Measurements from ENCODE around the gene LPO.

LPO gene

GRCh38 chr17:58229384-58229783 lies 9.0 kb upstream of the LPO start:
- TF ChIP-seq CTCF (IDR thresholded peaks at IDR 0.05), result no peak
- Histone ChIP-seq H3K4me1 (ENCODE audit: control insufficient read depth in 1 of 2, insufficient read depth in 1 of 2, low read depth in 1 of 2, low read length in 1 of 2) (no peaks in the 10 kb centered on the region), H3K27me3 (peaks cover 45% of the 10 kb centered on the region), H3K9me3 (no peaks in the 10 kb centered on the region), H3K36me3 (no peaks in the 10 kb centered on the region), H3K4me3 (ENCODE audit: low read depth in 1 of 2, low read length in 1 of 2) (no peak overlapping the region), H3K27ac (no peak overlapping the region)

- Histone ChIP-seq H3K27ac (no peak overlapping the region), H3K4me3 (ENCODE audit: low read depth in 1 of 2, low read length in 1 of 2) (no peak overlapping the region), H3K36me3 (no peaks in the 10 kb centered on the region), H3K4me1 (ENCODE audit: control insufficient read depth in 1 of 2, insufficient read depth in 1 of 2, low read depth in 1 of 2, low read length in 1 of 2) (no peaks in the 10 kb centered on the region), H3K9me3 (no peaks in the 10 kb centered on the region), H3K27me3 (peaks cover 48% of the 10 kb centered on the region)
- no peak for TF ChIP-seq CTCF (IDR thresholded peaks at IDR 0.05)
Measured at GRCh38 chr17:58229881-58230280, 8.5 kb upstream of the LPO start.

- TF ChIP-seq CTCF (IDR thresholded peaks at IDR 0.05), result no peak
- H3K27me3 ChIP-seq, result peaks cover 59% of the 10 kb centered on the region
- no peak overlapping the region for H3K4me3 ChIP-seq (ENCODE audit: low read depth in 1 of 2, low read length in 1 of 2)
- H3K4me1 ChIP-seq (ENCODE audit: control insufficient read depth in 1 of 2, insufficient read depth in 1 of 2, low read depth in 1 of 2, low read length in 1 of 2), result no peaks in the 10 kb centered on the region
- H3K27ac ChIP-seq, result no peak overlapping the region
- H3K36me3 ChIP-seq, result no peaks in the 10 kb centered on the region
- H3K9me3 ChIP-seq, result no peaks in the 10 kb centered on the region
Measured at GRCh38 chr17:58231641-58232040, 6.7 kb upstream of the LPO start.

GRCh38 chr17:58232707-58233156 lies 5.7 kb upstream of the LPO start:
- Histone ChIP-seq H3K9me3 (no peaks in the 10 kb centered on the region), H3K27ac (no peak overlapping the region), H3K4me3 (ENCODE audit: low read depth in 1 of 2, low read length in 1 of 2) (no peak overlapping the region), H3K27me3 (peaks cover 67% of the 10 kb centered on the region), H3K4me1 (ENCODE audit: control insufficient read depth in 1 of 2, insufficient read depth in 1 of 2, low read depth in 1 of 2, low read length in 1 of 2) (no peaks in the 10 kb centered on the region), H3K36me3 (no peaks in the 10 kb centered on the region)
- no peak for TF ChIP-seq CTCF (IDR thresholded peaks at IDR 0.05)

DNA sequence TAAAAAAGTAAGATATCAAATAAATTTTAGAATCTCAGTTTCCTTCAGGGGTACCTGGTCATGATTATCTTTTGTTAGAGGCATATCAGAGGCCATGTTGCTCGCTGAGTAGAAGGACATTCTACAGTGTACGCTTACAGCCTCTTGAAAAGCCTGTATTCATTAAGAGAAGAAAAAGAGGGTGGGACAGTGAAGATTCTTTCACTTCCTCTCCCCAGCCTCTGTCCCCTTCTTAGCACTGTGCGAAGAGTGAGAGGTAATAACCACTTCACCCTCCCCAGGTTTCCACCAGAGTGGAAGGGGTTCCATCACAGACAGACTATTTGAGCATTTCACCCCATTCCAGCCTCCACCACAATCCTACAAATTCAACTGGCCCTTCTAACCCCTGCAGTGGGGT lies 4.8 kb upstream of the LPO start:
- Histone ChIP-seq H3K27ac (no peak overlapping the region), H3K27me3 (peaks cover 59% of the 10 kb centered on the region), H3K4me1 (ENCODE audit: control insufficient read depth in 1 of 2, insufficient read depth in 1 of 2, low read depth in 1 of 2, low read length in 1 of 2) (peaks cover 4% of the 10 kb centered on the region in 2 experiments), H3K36me3 (no peaks in the 10 kb centered on the region), H3K4me3 (ENCODE audit: low read depth in 1 of 2, low read length in 1 of 2) (no peak overlapping the region), H3K9me3 (no peaks in the 10 kb centered on the region)
- no peak for TF ChIP-seq CTCF (IDR thresholded peaks at IDR 0.05)

DNA sequence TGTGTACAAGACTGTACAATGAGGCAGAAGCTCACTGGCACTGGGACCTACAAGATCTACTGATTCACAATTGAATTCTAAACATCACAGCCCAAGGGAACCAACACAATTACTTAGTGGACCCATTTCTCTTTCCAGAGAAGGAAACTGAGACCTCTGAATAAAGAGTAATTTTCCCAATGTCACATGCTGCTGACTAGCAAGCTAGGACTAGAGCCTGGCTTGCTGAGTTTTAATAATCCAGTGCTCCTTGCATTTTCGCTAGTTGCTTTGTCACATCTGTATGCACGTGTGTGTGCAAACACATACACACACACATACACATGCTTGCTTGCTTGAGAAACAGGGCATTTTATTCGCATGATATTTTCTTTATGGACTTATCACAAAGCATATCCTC lies 3.9 kb upstream of the LPO start:
- Histone ChIP-seq H3K27me3 (peaks cover 50% of the 10 kb centered on the region), H3K9me3 (no peaks in the 10 kb centered on the region), H3K4me1 (ENCODE audit: control insufficient read depth in 1 of 2, insufficient read depth in 1 of 2, low read depth in 1 of 2, low read length in 1 of 2) (peaks cover 7% of the 10 kb centered on the region in 2 experiments), H3K4me3 (ENCODE audit: low read depth in 1 of 2, low read length in 1 of 2) (no peak overlapping the region), H3K36me3 (no peaks in the 10 kb centered on the region), H3K27ac (no peak overlapping the region)
- no peak for TF ChIP-seq CTCF (IDR thresholded peaks at IDR 0.05)

Data from neutrophil (primary cell).